Left ventricle myocardium inferior (tissue), 1 donor: Measurements from ENCODE around the gene TMX1. TPM values are rescaled to one million over a fixed set of nuclear protein-coding genes. Genes with fewer than 3 reads are reported as not detected.
A peak's percentile ranks its signal among the peaks of the same experiment; 100 is the strongest.

Source experiments
- DNase-seq: peaks from one replicate; pipeline ENCODE4 v3.0.0-alpha.2; 2020
- H3K27ac ChIP-seq: fragments of 200-600 bp; replicated peaks from 2 replicates; pipeline ENCODE4 v1.8.0; 2021
- H3K27me3 ChIP-seq: fragments of 200-600 bp; 2 replicates; pipeline ENCODE4 v1.8.0; 2021; ENCODE audit warnings: low read depth
- H3K36me3 ChIP-seq: fragments of 200-600 bp; 2 replicates; pipeline ENCODE4 v1.8.0; 2021
- H3K4me1 ChIP-seq: fragments of 200-600 bp; 2 replicates; pipeline ENCODE4 v1.8.0; 2021
- H3K4me3 ChIP-seq: fragments of 200-600 bp; 2 replicates; pipeline ENCODE4 v1.8.0; 2021; ENCODE audit warnings: mild to moderate bottlenecking, moderate library complexity
- H3K9me3 ChIP-seq: fragments of 200-600 bp; replicated peaks from 2 replicates; pipeline ENCODE4 v1.8.0; 2021
- CTCF ChIP-seq: fragments of 200-600 bp; IDR thresholded peaks from 2 replicates; pipeline ENCODE4 v1.8.0; 2021; ENCODE audit warnings: antibody characterized with exemption, mild to moderate bottlenecking, borderline replicate concordance
- intact Hi-C: fragments of 100-400 bp; cut with micrococcal nuclease; formaldehyde crosslinking; loops from one replicate; pipeline ENCODE4 v1.11.0; 2022
- total RNA-seq: library from RNA; stranded (reverse); fragmentation: NEBNext Ultra II Directional; extraction: Animal tissue kit (Norgen Biotek cat#: 25700); gene quantifications from one replicate; pipeline ENCODE4 v1.2.1, GENCODE V29; 2021
- donor health status: DM: no; HTN: yes; CAD: no; lungs with severe emphysema.

Gene TMX1
- total RNA-seq, 1 donor from 2014 or later: 8.6 TPM

GRCh38 chr14:51293912-51294389, 53.9 kb downstream of the TMX1 start:
- intact Hi-C loops: no loop called here
- H3K4me1 ChIP-seq: peaks cover 30% of the 10 kb centered on the region

GRCh38 chr14:51294951-51295525, 55.0 kb downstream of the TMX1 start:
- H3K4me1 ChIP-seq: peaks cover 39% of the 10 kb centered on the region
- TF ChIP-seq CTCF: no peak
- no peak overlapping the region for H3K4me3 ChIP-seq
- no peak for DNase-seq
- intact Hi-C loops: no loop called here
- no peaks in the 10 kb centered on the region for H3K36me3 ChIP-seq
- H3K27me3 ChIP-seq: no peaks in the 10 kb centered on the region
- peak overlapping the region; percentile 76 for H3K27ac ChIP-seq
- no peaks in the 10 kb centered on the region for H3K9me3 ChIP-seq

More at GRCh38 chr14:51293912-51294389, 53.9 kb downstream of the TMX1 start:
- TF ChIP-seq CTCF: no peak
- no peak for DNase-seq
- peak overlapping the region; percentile 76 for H3K27ac ChIP-seq
- H3K9me3 ChIP-seq: no peaks in the 10 kb centered on the region
- no peak overlapping the region for H3K4me3 ChIP-seq
- H3K36me3 ChIP-seq: no peaks in the 10 kb centered on the region
- no peaks in the 10 kb centered on the region for H3K27me3 ChIP-seq

DNA sequence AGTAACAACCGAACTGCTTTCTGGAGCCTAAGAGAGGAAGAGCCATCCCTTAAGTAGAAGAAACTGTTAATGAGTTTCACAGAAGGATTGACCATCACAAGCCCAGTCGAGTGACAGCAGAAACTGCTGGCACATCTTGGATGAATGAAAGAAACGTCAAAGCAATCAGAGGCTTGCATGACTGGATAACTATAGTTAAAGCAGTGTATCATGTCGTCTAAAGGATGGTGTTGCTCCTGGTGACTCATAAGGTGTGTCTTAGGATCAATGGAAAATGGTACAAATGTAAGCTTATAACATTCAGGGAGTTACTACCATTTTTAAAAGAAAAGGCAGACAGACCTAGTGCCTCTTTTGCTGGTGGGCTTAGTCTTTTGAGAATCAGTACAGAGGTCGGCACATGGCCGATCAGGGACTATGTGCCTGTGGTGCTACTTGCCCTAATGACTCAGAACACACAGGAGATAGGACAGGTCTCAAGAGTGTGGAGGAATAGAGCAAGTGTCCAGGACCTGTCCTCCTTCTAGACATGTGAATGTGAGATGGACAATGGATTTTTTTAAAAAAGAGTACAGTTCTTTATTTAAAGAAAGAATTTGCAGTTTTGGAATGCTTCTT, 55.7 kb downstream of the TMX1 start:
- Histone ChIP-seq H3K27ac (no peak overlapping the region), H3K36me3 (no peaks in the 10 kb centered on the region), H3K27me3 (no peaks in the 10 kb centered on the region), H3K9me3 (no peaks in the 10 kb centered on the region), H3K4me3 (no peak overlapping the region), H3K4me1 (peaks cover 39% of the 10 kb centered on the region)
- intact Hi-C loops: no loop called here
- DNase-seq: no peak
- no peak for TF ChIP-seq CTCF

DNA sequence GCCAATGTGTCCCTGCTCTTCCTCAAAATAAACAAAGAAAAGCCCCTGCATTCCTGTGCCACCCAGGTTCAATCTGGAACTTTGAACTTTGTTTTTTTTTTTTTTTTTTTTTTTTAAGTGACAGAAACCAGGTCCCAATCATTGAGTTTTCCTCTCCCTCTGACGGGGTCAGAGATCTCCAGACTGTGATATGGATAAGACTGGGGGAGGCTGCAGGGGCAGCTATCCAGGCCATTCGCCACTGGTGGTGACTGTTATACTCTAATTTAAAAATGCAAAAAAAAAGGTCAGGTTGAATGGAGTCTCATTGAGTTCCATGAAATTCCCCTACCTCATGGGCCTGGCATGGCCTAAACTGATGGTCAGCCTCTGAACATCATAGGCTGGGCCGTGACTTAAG, 57.0 kb downstream of the TMX1 start:
- TF ChIP-seq CTCF: no peak
- Histone ChIP-seq H3K4me1 (peaks cover 47% of the 10 kb centered on the region), H3K36me3 (no peaks in the 10 kb centered on the region), H3K27me3 (no peaks in the 10 kb centered on the region), H3K27ac (no peak overlapping the region), H3K9me3 (no peaks in the 10 kb centered on the region), H3K4me3 (no peak overlapping the region)
- intact Hi-C loops: no loop called here
- DNase-seq: no peak

GRCh38 chr14:51298895-51299294, 58.8 kb downstream of the TMX1 start:
- peaks cover 44% of the 10 kb centered on the region for H3K4me1 ChIP-seq
- no peak overlapping the region for H3K27ac ChIP-seq
- no peak for TF ChIP-seq CTCF
- no peaks in the 10 kb centered on the region for H3K9me3 ChIP-seq
- no peak overlapping the region for H3K4me3 ChIP-seq
- H3K36me3 ChIP-seq: no peaks in the 10 kb centered on the region
- H3K27me3 ChIP-seq: no peaks in the 10 kb centered on the region
- no peak for DNase-seq
- intact Hi-C loops: no loop called here
